Vagina (tissue), 2 donors: ENCODE data around the gene GRM4. TPM values are rescaled to one million over a fixed set of nuclear protein-coding genes. Genes with fewer than 3 reads are reported as not detected.

Experiments used
- DNase-seq, 2 donors: peaks; one replicate each; pipeline ENCODE4 v3.0.0-alpha.2; 2017; ENCODE audit errors: extremely low spot score in 2 of 2
- H3K27ac ChIP-seq: fragments of 200-600 bp; sonication (generic); one replicate; pipeline ENCODE4 v1.5.1; 2019
- H3K27me3 ChIP-seq: fragments of 200-600 bp; sonication (generic); one replicate; pipeline ENCODE4 v1.5.1; 2019
- H3K36me3 ChIP-seq, 2 donors: fragments of 200-600 bp; sonication (generic); one replicate each; pipeline ENCODE4 v1.5.1; 2017 to 2019
- H3K4me1 ChIP-seq: fragments of 200-600 bp; sonication (generic); one replicate; pipeline ENCODE4 v1.5.1; 2019
- H3K4me3 ChIP-seq, 2 donors: fragments of 200-600 bp; sonication (generic); 1 replicate in 1 of 2; 2 replicates in 1 of 2; pipeline ENCODE4 v1.5.1; 2016 to 2019
- H3K9me3 ChIP-seq: fragments of 200-600 bp; sonication (generic); one replicate; pipeline ENCODE4 v1.5.1; 2019
- CTCF ChIP-seq, 3 experiments: fragments of 450-650 bp in 2 of 3; fragments of 200-600 bp in 1 of 3; sonication (generic) in 1 of 3; IDR thresholded peaks; one replicate each; pipeline ENCODE4 v1.5.1; 2017 to 2019; ENCODE audit warnings: antibody characterized with exemption in 3 of 3, mild to moderate bottlenecking in 2 of 3, moderate library complexity in 2 of 3
- POLR2A ChIP-seq, 2 donors: fragments of 450-650 bp; IDR thresholded peaks; one replicate each; pipeline ENCODE4 v1.6.1; 2017; ENCODE audit warnings: antibody characterized with exemption in 2 of 2, mild to moderate bottlenecking in 2 of 2, moderate library complexity in 2 of 2
- POLR2AphosphoS5 ChIP-seq, 2 donors: sonication (generic); formaldehyde crosslinking; IDR thresholded peaks; one replicate each; pipeline ENCODE4 v1.9.0; 2017; ENCODE audit warnings: antibody characterized with exemption in 2 of 2, mild to moderate bottlenecking in 2 of 2, low read depth in 1 of 2; ENCODE audit not compliant: insufficient read depth in 1 of 2
- intact Hi-C: fragments of 100-400 bp; cut with DNase I; formaldehyde crosslinking; loops from one replicate; pipeline ENCODE4 v1.15.1; 2023
- total RNA-seq: library from RNA; depleted of rRNA; stranded (reverse); fragments of >200 nt; gene quantifications from one replicate; pipeline ENCODE4 v1.2.3, GENCODE V29; 2016

The GRM4 gene
- total RNA-seq, 1 donor from 2014 or later: not detected

GRCh38 chr6:34011264-34011663 lies 134.6 kb downstream of the GRM4 start:
- intact Hi-C loops: no loop called here
- H3K27ac ChIP-seq: no peak overlapping the region
- DNase-seq: no peak
- no peak overlapping the region for H3K4me3 ChIP-seq
- TF ChIP-seq POLR2AphosphoS5 (IDR thresholded peaks at IDR 0.05; ENCODE audit: insufficient read depth in 1 of 2, low read depth in 1 of 2): no peak
- no peak for TF ChIP-seq CTCF (IDR thresholded peaks at IDR 0.05)
- TF ChIP-seq POLR2A (IDR thresholded peaks at IDR 0.05): no peak
- H3K27me3 ChIP-seq: no peaks in the 10 kb centered on the region
- no peaks in the 10 kb centered on the region for H3K4me1 ChIP-seq
- H3K36me3 ChIP-seq: no peaks in the 10 kb centered on the region
- no peaks in the 10 kb centered on the region for H3K9me3 ChIP-seq

GRCh38 chr6:34005901-34006531 lies 139.9 kb downstream of the GRM4 start:
- Histone ChIP-seq H3K4me3 (no peak overlapping the region), H3K4me1 (no peaks in the 10 kb centered on the region), H3K27ac (no peak overlapping the region), H3K9me3 (no peaks in the 10 kb centered on the region), H3K27me3 (no peaks in the 10 kb centered on the region), H3K36me3 (no peaks in the 10 kb centered on the region)
- DNase-seq: no peak
- no peak for TF ChIP-seq POLR2AphosphoS5 (IDR thresholded peaks at IDR 0.05; ENCODE audit: insufficient read depth in 1 of 2, low read depth in 1 of 2)
- TF ChIP-seq CTCF (IDR thresholded peaks at IDR 0.05): no peak
- TF ChIP-seq POLR2A (IDR thresholded peaks at IDR 0.05): no peak
- intact Hi-C loops: no loop called here

- no peak overlapping the region for H3K4me3 ChIP-seq
- no peak for TF ChIP-seq POLR2AphosphoS5 (IDR thresholded peaks at IDR 0.05; ENCODE audit: insufficient read depth in 1 of 2, low read depth in 1 of 2)
- no peak for TF ChIP-seq POLR2A (IDR thresholded peaks at IDR 0.05)
- TF ChIP-seq CTCF (IDR thresholded peaks at IDR 0.05): no peak
- no peak overlapping the region for H3K27ac ChIP-seq
- no peaks in the 10 kb centered on the region for H3K36me3 ChIP-seq
- no peak for DNase-seq
- H3K27me3 ChIP-seq: no peaks in the 10 kb centered on the region
- no peaks in the 10 kb centered on the region for H3K9me3 ChIP-seq
- no peaks in the 10 kb centered on the region for H3K4me1 ChIP-seq
- intact Hi-C loops: no loop called here
These were observed 141.2 kb downstream of the GRM4 start for GRCh38 chr6:34004706-34005105.

- Histone ChIP-seq H3K9me3 (no peaks in the 10 kb centered on the region), H3K4me3 (no peak overlapping the region), H3K36me3 (no peaks in the 10 kb centered on the region), H3K27ac (no peak overlapping the region), H3K4me1 (no peaks in the 10 kb centered on the region), H3K27me3 (no peaks in the 10 kb centered on the region)
- no peak for DNase-seq
- intact Hi-C loops: no loop called here
- TF ChIP-seq CTCF (IDR thresholded peaks at IDR 0.05): no peak
These were observed 141.9 kb downstream of the GRM4 start for GRCh38 chr6:34003962-34004361.

GRCh38 chr6:34001706-34002621 lies 143.9 kb downstream of the GRM4 start:
- H3K36me3 ChIP-seq: no peaks in the 10 kb centered on the region
- H3K27ac ChIP-seq: no peak overlapping the region
- intact Hi-C loops: no loop called here
- H3K27me3 ChIP-seq: no peaks in the 10 kb centered on the region
- no peak for TF ChIP-seq POLR2AphosphoS5 (IDR thresholded peaks at IDR 0.05; ENCODE audit: insufficient read depth in 1 of 2, low read depth in 1 of 2)
- TF ChIP-seq CTCF (IDR thresholded peaks at IDR 0.05): no peak
- no peak for TF ChIP-seq POLR2A (IDR thresholded peaks at IDR 0.05)
- no peak overlapping the region for H3K4me3 ChIP-seq
- DNase-seq: no peak
- no peaks in the 10 kb centered on the region for H3K4me1 ChIP-seq
- H3K9me3 ChIP-seq: peaks cover 4% of the 10 kb centered on the region
